Uterus (tissue), 4 donors: Measurements from ENCODE around the gene SELENOO. TPM values are rescaled to one million over a fixed set of nuclear protein-coding genes. Genes with fewer than 3 reads are reported as not detected.

ENCODE experiments used
- DNase-seq, 2 donors: peaks; one replicate each; pipeline ENCODE4 v3.0.0-alpha.2; 2019 to 2020
- H3K27ac ChIP-seq, 2 donors: fragments of 200-600 bp; sonication (generic); 1 replicate in 1 of 2; 2 replicates in 1 of 2; pipeline ENCODE4 v1.5.1; 2016 to 2018
- H3K27me3 ChIP-seq, 2 donors: fragments of 200-600 bp; sonication (generic); one replicate each; pipeline ENCODE4 v1.5.1; 2018 to 2019; ENCODE audit warnings: control low read depth in 1 of 2
- H3K36me3 ChIP-seq, 2 donors: fragments of 200-600 bp; sonication (generic); one replicate each; pipeline ENCODE4 v1.5.1; 2019; ENCODE audit warnings: control low read depth in 1 of 2
- H3K4me1 ChIP-seq, 2 donors: fragments of 200-600 bp; sonication (generic); one replicate each; pipeline ENCODE4 v1.5.1; 2018 to 2019; ENCODE audit warnings: control low read depth in 1 of 2
- H3K4me3 ChIP-seq, 2 donors: fragments of 200-600 bp; sonication (generic); 1 replicate in 1 of 2; 2 replicates in 1 of 2; pipeline ENCODE4 v1.5.1; 2018 to 2019; ENCODE audit warnings: mild to moderate bottlenecking in 1 of 2
- H3K9me3 ChIP-seq, 2 donors: fragments of 200-600 bp; sonication (generic); one replicate each; pipeline ENCODE4 v1.5.1; 2019; ENCODE audit warnings: control low read depth in 1 of 2
- CTCF ChIP-seq, 4 experiments: fragments of 200-600 bp in 2 of 4; fragments of 450-650 bp in 2 of 4; sonication (generic) in 2 of 4; IDR thresholded peaks; one replicate each; pipeline ENCODE4 v1.5.1; 2016 to 2019; ENCODE audit warnings: antibody characterized with exemption in 4 of 4, mild to moderate bottlenecking in 2 of 4, moderate library complexity in 1 of 4
- POLR2A ChIP-seq, 2 donors: fragments of 450-650 bp; IDR thresholded peaks; one replicate each; pipeline ENCODE4 v1.6.1; 2016; ENCODE audit warnings: antibody characterized with exemption in 2 of 2, mild to moderate bottlenecking in 1 of 2, moderate library complexity in 1 of 2
- intact Hi-C: fragments of 100-400 bp; cut with DNase I; formaldehyde crosslinking; loops from one replicate; pipeline ENCODE4 v1.15.1; 2023; ENCODE audit warnings: low total_unique reads
- total RNA-seq, 4 donors: library from RNA; depleted of rRNA in 3 of 4; stranded (reverse); fragments of >200 nt in 3 of 4; gene quantifications; one replicate each; pipeline versions ENCODE4 v1.1.0 to v1.2.4, GENCODE V29; 2014 to 2023
- donor health status: DM: yes; HTN: yes; CAD: no.

The SELENOO gene
- total RNA-seq, 4 donors from 2014 or later = 1.5 to 22.1 (median 10.0) TPM

GRCh38 chr22:50206599-50206998 lies 5.8 kb downstream of the SELENOO start:
- DNase-seq = no peak
- TF ChIP-seq CTCF (IDR thresholded peaks at IDR 0.05) = no peak
- TF ChIP-seq POLR2A (IDR thresholded peaks at IDR 0.05) = no peak
- Histone ChIP-seq H3K27ac (no peak overlapping the region), H3K4me3 (no peak overlapping the region), H3K9me3 (no peaks in the 10 kb centered on the region), H3K36me3 (no peaks in the 10 kb centered on the region), H3K4me1 (peaks cover 0 to 9% of the 10 kb centered on the region in 2 donors), H3K27me3 (no peaks in the 10 kb centered on the region)
- intact Hi-C loops = loop anchor here (10.0 kb wide), 1 partner anchor 282 kb away; no protein-coding TSS in a partner anchor

GRCh38 chr22:50207383-50208140 lies 6.8 kb downstream of the SELENOO start:
- Histone ChIP-seq H3K9me3 (no peaks in the 10 kb centered on the region), H3K4me1 (peaks cover 0 to 9% of the 10 kb centered on the region in 2 donors), H3K4me3 (no peak overlapping the region), H3K27me3 (no peaks in the 10 kb centered on the region), H3K36me3 (no peaks in the 10 kb centered on the region), H3K27ac (no peak overlapping the region)
- intact Hi-C loops = loop anchor here (10.0 kb wide), 1 partner anchor 283 kb away; no protein-coding TSS in a partner anchor
- TF ChIP-seq POLR2A (IDR thresholded peaks at IDR 0.05) = no peak
- DNase-seq = peak in 1 of 2 donors; percentile 15

GRCh38 chr22:50208430-50208938 lies 7.7 kb downstream of the SELENOO start:
- Histone ChIP-seq H3K4me1 (peaks cover 0 to 9% of the 10 kb centered on the region in 2 donors), H3K27me3 (no peaks in the 10 kb centered on the region)

GRCh38 chr22:50208939-50209892 lies 8.4 kb downstream of the SELENOO start:
- Histone ChIP-seq H3K27me3 (no peaks in the 10 kb centered on the region), H3K9me3 (no peaks in the 10 kb centered on the region), H3K4me1 (peaks cover 0 to 9% of the 10 kb centered on the region in 2 donors), H3K4me3 (no peak overlapping the region), H3K36me3 (no peaks in the 10 kb centered on the region), H3K27ac (peak overlapping the region in 1 of 2 donors; percentile 29)
- intact Hi-C loops = loop anchor here (10.0 kb wide), 1 partner anchor 284 kb away; no protein-coding TSS in a partner anchor
- DNase-seq = peak in 1 of 2 donors; percentile 20
- TF ChIP-seq POLR2A (IDR thresholded peaks at IDR 0.05) = no peak
- TF ChIP-seq CTCF (IDR thresholded peaks at IDR 0.05) = no peak

More at GRCh38 chr22:50208430-50208938, 7.7 kb downstream of the SELENOO start:
- Histone ChIP-seq H3K36me3 (no peaks in the 10 kb centered on the region), H3K4me3 (no peak overlapping the region), H3K27ac (no peak overlapping the region), H3K9me3 (no peaks in the 10 kb centered on the region)
- TF ChIP-seq POLR2A (IDR thresholded peaks at IDR 0.05) (no peak), CTCF (IDR thresholded peaks at IDR 0.05) (no peak)
- DNase-seq = no peak
- intact Hi-C loops = loop anchor here (10.0 kb wide), 1 partner anchor 284 kb away; no protein-coding TSS in a partner anchor

GRCh38 chr22:50209893-50210292 lies 9.1 kb downstream of the SELENOO start:
- intact Hi-C loops = loop anchor here (10.0 kb wide), 1 partner anchor 285 kb away; no protein-coding TSS in a partner anchor
- H3K9me3 ChIP-seq = no peaks in the 10 kb centered on the region
- H3K27me3 ChIP-seq = no peaks in the 10 kb centered on the region
- peaks cover 0 to 9% of the 10 kb centered on the region in 2 donors for H3K4me1 ChIP-seq
- peak; percentile 65 to 73 for DNase-seq
- H3K4me3 ChIP-seq = no peak overlapping the region
- peak overlapping the region in 1 of 2 donors; percentile 29 for H3K27ac ChIP-seq
- no peak for TF ChIP-seq POLR2A (IDR thresholded peaks at IDR 0.05)
- TF ChIP-seq CTCF (IDR thresholded peaks at IDR 0.05) = peak; percentile 74 to 81 (median 76)
- H3K36me3 ChIP-seq = no peaks in the 10 kb centered on the region
